DND-41 (cell line): ENCODE data around the gene FAM83C.

Source experiments
- CTCF ChIP-seq: IDR thresholded peaks from 2 replicates; pipeline ENCODE4 v1.5.1; 2012; ENCODE audit warnings: borderline replicate concordance, low read length, moderate library complexity, mild to moderate bottlenecking; ENCODE audit not compliant: poor library complexity, severe bottlenecking; ENCODE audit errors: extremely low read depth
- EZH2 ChIP-seq: IDR thresholded peaks from 3 replicates; pipeline ENCODE4 v1.6.1; 2012; ENCODE audit warnings: borderline replicate concordance, low read depth, mild to moderate bottlenecking, moderate library complexity, low read length, inconsistent platforms; ENCODE audit not compliant: severe bottlenecking

- TF ChIP-seq CTCF: no peak
- no peak for TF ChIP-seq EZH2
Measured at GRCh38 chr20:35326021-35326739, 34.0 kb upstream of the FAM83C start.
